Osteocyte (in vitro differentiated cells): ENCODE measurements around the gene TSPAN32. TPM values are rescaled to one million over a fixed set of nuclear protein-coding genes. Genes with fewer than 3 reads are reported as not detected.
A peak's percentile ranks its signal among the peaks of the same experiment; 100 is the strongest.

Source experiments
- DNase-seq: peaks from one replicate; pipeline ENCODE4 v3.0.0; 2021; ENCODE audit warnings: mixed read lengths; ENCODE audit not compliant: unreplicated experiment; ENCODE audit errors: extremely low spot score
- H3K27ac Mint-ChIP-seq: one replicate; pipeline ENCODE4 v1.8.0; 2021; ENCODE audit warnings: mild to moderate bottlenecking, mixed read lengths; ENCODE audit not compliant: unreplicated experiment
- H3K27me3 Mint-ChIP-seq: one replicate; pipeline ENCODE4 v1.8.0; 2021; ENCODE audit warnings: mixed read lengths; ENCODE audit not compliant: unreplicated experiment
- H3K36me3 Mint-ChIP-seq: one replicate; pipeline ENCODE4 v1.8.0; 2021; ENCODE audit warnings: mixed read lengths; ENCODE audit not compliant: unreplicated experiment
- H3K4me1 Mint-ChIP-seq: one replicate; pipeline ENCODE4 v1.8.0; 2021; ENCODE audit warnings: mixed read lengths; ENCODE audit not compliant: unreplicated experiment
- H3K4me3 Mint-ChIP-seq: one replicate; pipeline ENCODE4 v1.8.0; 2021; ENCODE audit warnings: mild to moderate bottlenecking, moderate library complexity, mixed read lengths; ENCODE audit not compliant: unreplicated experiment
- H3K9me3 Mint-ChIP-seq: one replicate; pipeline ENCODE4 v1.8.0; 2021; ENCODE audit warnings: mixed read lengths; ENCODE audit not compliant: unreplicated experiment
- CTCF ChIP-seq: fragments of 200-600 bp; sonication (generic); IDR thresholded peaks from 2 replicates; pipeline ENCODE4 v1.5.0; 2021; ENCODE audit warnings: antibody characterized with exemption, mild to moderate bottlenecking, moderate library complexity
- total RNA-seq: library from RNA; stranded (reverse); gene quantifications from 2 replicates; pipeline ENCODE4 v1.2.1, GENCODE V29; 2021

TSPAN32 gene
- total RNA-seq, 1 donor from 2014 or later, result 1.2 TPM

- no peaks in the 10 kb centered on the region for H3K36me3 Mint-ChIP-seq
- peaks cover 52% of the 10 kb centered on the region for H3K27me3 Mint-ChIP-seq
- H3K9me3 Mint-ChIP-seq, result no peaks in the 10 kb centered on the region
- no peak overlapping the region for H3K27ac Mint-ChIP-seq
- H3K4me1 Mint-ChIP-seq, result peaks cover 3% of the 10 kb centered on the region
- no peak overlapping the region for H3K4me3 Mint-ChIP-seq
- no peak for TF ChIP-seq CTCF
- peak; percentile 75 for DNase-seq
Observed at GRCh38 chr11:2289859-2290258, 12.0 kb upstream of the TSPAN32 start.

GRCh38 chr11:2290351-2290841 is 11.4 kb upstream of the TSPAN32 start:
- DNase-seq, result peak; percentile 75
- Mint-ChIP-seq H3K36me3 (no peaks in the 10 kb centered on the region), H3K4me1 (peaks cover 3% of the 10 kb centered on the region), H3K27me3 (peaks cover 49% of the 10 kb centered on the region), H3K4me3 (no peak overlapping the region), H3K27ac (no peak overlapping the region), H3K9me3 (no peaks in the 10 kb centered on the region)
- no peak for TF ChIP-seq CTCF

- no peak for TF ChIP-seq CTCF
- peaks cover 28% of the 10 kb centered on the region for H3K27me3 Mint-ChIP-seq
- H3K9me3 Mint-ChIP-seq, result no peaks in the 10 kb centered on the region
- no peaks in the 10 kb centered on the region for H3K36me3 Mint-ChIP-seq
- DNase-seq, result peak; percentile 78
- no peak overlapping the region for H3K4me3 Mint-ChIP-seq
- no peak overlapping the region for H3K27ac Mint-ChIP-seq
- peaks cover 3% of the 10 kb centered on the region for H3K4me1 Mint-ChIP-seq
Observed at GRCh38 chr11:2293531-2293971, 8.3 kb upstream of the TSPAN32 start.

GRCh38 chr11:2293984-2294925 is 7.6 kb upstream of the TSPAN32 start:
- Mint-ChIP-seq H3K27me3 (peaks cover 25% of the 10 kb centered on the region), H3K9me3 (no peaks in the 10 kb centered on the region), H3K27ac (no peak overlapping the region), H3K4me3 (no peak overlapping the region), H3K36me3 (no peaks in the 10 kb centered on the region), H3K4me1 (peaks cover 3% of the 10 kb centered on the region)
- no peak for TF ChIP-seq CTCF
- DNase-seq, result peak; percentile 79

- no peak overlapping the region for H3K27ac Mint-ChIP-seq
- no peaks in the 10 kb centered on the region for H3K36me3 Mint-ChIP-seq
- TF ChIP-seq CTCF, result no peak
- no peak overlapping the region for H3K4me3 Mint-ChIP-seq
- no peaks in the 10 kb centered on the region for H3K9me3 Mint-ChIP-seq
- H3K4me1 Mint-ChIP-seq, result peaks cover 3% of the 10 kb centered on the region
- H3K27me3 Mint-ChIP-seq, result peaks cover 18% of the 10 kb centered on the region
- DNase-seq, result peak; percentile 60
Observed at GRCh38 chr11:2294926-2295290, 6.9 kb upstream of the TSPAN32 start.
